ENCODE results near the gene SHISA4. TPM values are rescaled to one million over a fixed set of nuclear protein-coding genes. Genes with fewer than 3 reads are reported as not detected.
A peak's percentile ranks its signal among the peaks of the same experiment; 100 is the strongest.

Gene SHISA4
- total RNA-seq, 1 experiment from 2014 or later: 6.3 TPM

DNA sequence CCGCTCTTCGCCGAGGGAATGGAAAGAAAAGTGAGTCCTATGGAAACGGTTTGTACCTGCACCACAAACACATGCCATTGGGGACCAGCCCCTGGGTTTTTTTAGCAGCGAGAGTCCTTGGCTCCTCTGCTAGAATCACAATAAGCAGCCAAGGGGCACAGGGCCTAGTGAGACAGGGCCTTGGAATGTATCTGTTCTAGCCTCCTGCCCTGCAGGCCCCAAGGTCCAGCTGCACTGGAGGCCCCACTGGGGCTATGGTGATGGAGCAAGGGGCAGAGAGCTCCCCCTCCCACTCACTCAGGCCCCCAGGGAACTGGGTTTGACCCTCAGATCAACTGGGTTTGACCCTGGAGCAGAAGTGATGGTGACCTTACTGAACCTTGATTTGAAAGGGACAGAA lies 14.4 kb downstream of the SHISA4 start (continued):
- TF ChIP-seq, protein P1, sequence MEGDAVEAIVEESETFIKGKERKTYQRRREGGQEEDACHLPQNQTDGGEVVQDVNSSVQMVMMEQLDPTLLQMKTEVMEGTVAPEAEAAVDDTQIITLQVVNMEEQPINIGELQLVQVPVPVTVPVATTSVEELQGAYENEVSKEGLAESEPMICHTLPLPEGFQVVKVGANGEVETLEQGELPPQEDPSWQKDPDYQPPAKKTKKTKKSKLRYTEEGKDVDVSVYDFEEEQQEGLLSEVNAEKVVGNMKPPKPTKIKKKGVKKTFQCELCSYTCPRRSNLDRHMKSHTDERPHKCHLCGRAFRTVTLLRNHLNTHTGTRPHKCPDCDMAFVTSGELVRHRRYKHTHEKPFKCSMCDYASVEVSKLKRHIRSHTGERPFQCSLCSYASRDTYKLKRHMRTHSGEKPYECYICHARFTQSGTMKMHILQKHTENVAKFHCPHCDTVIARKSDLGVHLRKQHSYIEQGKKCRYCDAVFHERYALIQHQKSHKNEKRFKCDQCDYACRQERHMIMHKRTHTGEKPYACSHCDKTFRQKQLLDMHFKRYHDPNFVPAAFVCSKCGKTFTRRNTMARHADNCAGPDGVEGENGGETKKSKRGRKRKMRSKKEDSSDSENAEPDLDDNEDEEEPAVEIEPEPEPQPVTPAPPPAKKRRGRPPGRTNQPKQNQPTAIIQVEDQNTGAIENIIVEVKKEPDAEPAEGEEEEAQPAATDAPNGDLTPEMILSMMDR (IDR thresholded peaks at IDR 0.05): no peak
- TF ChIP-seq NR2C2 (CRISPR knock-in tag; IDR thresholded peaks at IDR 0.05): no peak
- TF ChIP-seq, protein P2, sequence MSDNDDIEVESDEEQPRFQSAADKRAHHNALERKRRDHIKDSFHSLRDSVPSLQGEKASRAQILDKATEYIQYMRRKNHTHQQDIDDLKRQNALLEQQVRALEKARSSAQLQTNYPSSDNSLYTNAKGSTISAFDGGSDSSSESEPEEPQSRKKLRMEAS (CRISPR knock-in tag; IDR thresholded peaks at IDR 0.05): no peak
- TF ChIP-seq, protein P3, sequence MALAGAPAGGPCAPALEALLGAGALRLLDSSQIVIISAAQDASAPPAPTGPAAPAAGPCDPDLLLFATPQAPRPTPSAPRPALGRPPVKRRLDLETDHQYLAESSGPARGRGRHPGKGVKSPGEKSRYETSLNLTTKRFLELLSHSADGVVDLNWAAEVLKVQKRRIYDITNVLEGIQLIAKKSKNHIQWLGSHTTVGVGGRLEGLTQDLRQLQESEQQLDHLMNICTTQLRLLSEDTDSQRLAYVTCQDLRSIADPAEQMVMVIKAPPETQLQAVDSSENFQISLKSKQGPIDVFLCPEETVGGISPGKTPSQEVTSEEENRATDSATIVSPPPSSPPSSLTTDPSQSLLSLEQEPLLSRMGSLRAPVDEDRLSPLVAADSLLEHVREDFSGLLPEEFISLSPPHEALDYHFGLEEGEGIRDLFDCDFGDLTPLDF (CRISPR knock-in tag; IDR thresholded peaks at IDR 0.05): no peak
- no peak for TF ChIP-seq CREB1 (CRISPR knock-in tag; IDR thresholded peaks at IDR 0.05)

DNA sequence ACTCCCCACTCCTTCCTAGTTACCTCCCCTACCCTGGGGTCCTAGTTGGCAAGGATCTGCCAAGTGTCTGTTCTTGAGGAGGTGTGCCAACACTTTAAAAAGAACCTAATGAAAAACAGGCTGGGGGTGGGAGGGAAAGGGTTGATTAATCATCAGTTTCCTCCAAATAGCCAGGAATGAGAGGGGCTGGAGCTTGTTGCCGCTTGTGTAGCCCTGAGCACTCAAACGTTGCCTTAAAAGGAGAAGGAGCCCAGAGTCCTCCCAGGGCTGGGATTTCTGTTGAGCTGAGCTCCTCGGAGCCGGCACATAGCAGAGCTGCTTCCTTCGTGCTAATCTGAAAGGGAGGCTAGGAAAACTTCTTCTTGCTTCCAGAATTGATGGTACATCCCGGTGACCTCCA lies 15.9 kb downstream of the SHISA4 start:
- ATAC-seq (peak; percentile 80), DNase-seq (ENCODE audit: low spot score) (no peak)
- H3K4me3 Mint-ChIP-seq: no peak overlapping the region
- no peaks in the 10 kb centered on the region for H3K9me3 Mint-ChIP-seq
- H3K4me1 Mint-ChIP-seq: no peaks in the 10 kb centered on the region
- H3K27ac Mint-ChIP-seq: 0 out of 2 replicates have a peak overlapping the region, but pooled peaks have one; percentile 48
- ChIA-PET POLR2A (interaction anchor here (0.6 to 1.1 kb wide), 2 partner anchors 9 to 37 kb away, joined by 3 to 4 read pairs; no protein-coding TSS in a partner anchor), CTCF (interaction anchor here (0.5 to 1.6 kb wide), 4 partner anchors 9 to 193 kb away, joined by 3 to 13 read pairs (median 3); partner anchors contain the start of gene ELF3)
- TF ChIP-seq ZNF219 (CRISPR knock-in tag; IDR thresholded peaks at IDR 0.05; ENCODE audit: borderline replicate concordance) (no peak), NFYB (CRISPR knock-in tag; conservative IDR thresholded peaks at IDR 0.05; ENCODE audit: low read depth) (no peak), JAZF1 (CRISPR knock-in tag; IDR thresholded peaks at IDR 0.05) (no peak), NR1H2 (CRISPR knock-in tag; IDR thresholded peaks at IDR 0.05) (no peak), CBFB (CRISPR knock-in tag; IDR thresholded peaks at IDR 0.05; ENCODE audit: low read depth) (no peak), ZBTB21 (CRISPR knock-in tag; IDR thresholded peaks at IDR 0.05; ENCODE audit: borderline replicate concordance) (no peak), NR3C1 (CRISPR knock-in tag; conservative IDR thresholded peaks at IDR 0.05; ENCODE audit: low read depth) (no peak), ZNF423 (CRISPR knock-in tag; IDR thresholded peaks at IDR 0.05) (no peak), ZNF416 (CRISPR knock-in tag; IDR thresholded peaks at IDR 0.05) (no peak), CREB1 (CRISPR knock-in tag; IDR thresholded peaks at IDR 0.05) (no peak), MXD4 (CRISPR knock-in tag; IDR thresholded peaks at IDR 0.05; ENCODE audit: borderline replicate concordance) (no peak), JUN (CRISPR knock-in tag; IDR thresholded peaks at IDR 0.05) (no peak), ZNF138 (CRISPR knock-in tag; conservative IDR thresholded peaks at IDR 0.05) (no peak), HMGA2 (CRISPR knock-in tag; IDR thresholded peaks at IDR 0.05) (no peak), FOXP1 (CRISPR knock-in tag; IDR thresholded peaks at IDR 0.05; ENCODE audit: borderline replicate concordance) (no peak)
- TF ChIP-seq, protein P4, sequence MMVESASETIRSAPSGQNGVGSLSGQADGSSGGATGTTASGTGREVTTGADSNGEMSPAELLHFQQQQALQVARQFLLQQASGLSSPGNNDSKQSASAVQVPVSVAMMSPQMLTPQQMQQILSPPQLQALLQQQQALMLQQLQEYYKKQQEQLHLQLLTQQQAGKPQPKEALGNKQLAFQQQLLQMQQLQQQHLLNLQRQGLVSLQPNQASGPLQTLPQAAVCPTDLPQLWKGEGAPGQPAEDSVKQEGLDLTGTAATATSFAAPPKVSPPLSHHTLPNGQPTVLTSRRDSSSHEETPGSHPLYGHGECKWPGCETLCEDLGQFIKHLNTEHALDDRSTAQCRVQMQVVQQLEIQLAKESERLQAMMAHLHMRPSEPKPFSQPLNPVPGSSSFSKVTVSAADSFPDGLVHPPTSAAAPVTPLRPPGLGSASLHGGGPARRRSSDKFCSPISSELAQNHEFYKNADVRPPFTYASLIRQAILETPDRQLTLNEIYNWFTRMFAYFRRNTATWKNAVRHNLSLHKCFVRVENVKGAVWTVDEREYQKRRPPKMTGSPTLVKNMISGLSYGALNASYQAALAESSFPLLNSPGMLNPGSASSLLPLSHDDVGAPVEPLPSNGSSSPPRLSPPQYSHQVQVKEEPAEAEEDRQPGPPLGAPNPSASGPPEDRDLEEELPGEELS (CRISPR knock-in tag; IDR thresholded peaks at IDR 0.05): no peak
- TF ChIP-seq, protein P2 (CRISPR knock-in tag; IDR thresholded peaks at IDR 0.05): no peak
- TF ChIP-seq, protein P5, sequence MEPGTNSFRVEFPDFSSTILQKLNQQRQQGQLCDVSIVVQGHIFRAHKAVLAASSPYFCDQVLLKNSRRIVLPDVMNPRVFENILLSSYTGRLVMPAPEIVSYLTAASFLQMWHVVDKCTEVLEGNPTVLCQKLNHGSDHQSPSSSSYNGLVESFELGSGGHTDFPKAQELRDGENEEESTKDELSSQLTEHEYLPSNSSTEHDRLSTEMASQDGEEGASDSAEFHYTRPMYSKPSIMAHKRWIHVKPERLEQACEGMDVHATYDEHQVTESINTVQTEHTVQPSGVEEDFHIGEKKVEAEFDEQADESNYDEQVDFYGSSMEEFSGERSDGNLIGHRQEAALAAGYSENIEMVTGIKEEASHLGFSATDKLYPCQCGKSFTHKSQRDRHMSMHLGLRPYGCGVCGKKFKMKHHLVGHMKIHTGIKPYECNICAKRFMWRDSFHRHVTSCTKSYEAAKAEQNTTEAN (CRISPR knock-in tag; IDR thresholded peaks at IDR 0.05): no peak
- TF ChIP-seq, protein P6, sequence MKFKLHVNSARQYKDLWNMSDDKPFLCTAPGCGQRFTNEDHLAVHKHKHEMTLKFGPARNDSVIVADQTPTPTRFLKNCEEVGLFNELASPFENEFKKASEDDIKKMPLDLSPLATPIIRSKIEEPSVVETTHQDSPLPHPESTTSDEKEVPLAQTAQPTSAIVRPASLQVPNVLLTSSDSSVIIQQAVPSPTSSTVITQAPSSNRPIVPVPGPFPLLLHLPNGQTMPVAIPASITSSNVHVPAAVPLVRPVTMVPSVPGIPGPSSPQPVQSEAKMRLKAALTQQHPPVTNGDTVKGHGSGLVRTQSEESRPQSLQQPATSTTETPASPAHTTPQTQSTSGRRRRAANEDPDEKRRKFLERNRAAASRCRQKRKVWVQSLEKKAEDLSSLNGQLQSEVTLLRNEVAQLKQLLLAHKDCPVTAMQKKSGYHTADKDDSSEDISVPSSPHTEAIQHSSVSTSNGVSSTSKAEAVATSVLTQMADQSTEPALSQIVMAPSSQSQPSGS (CRISPR knock-in tag; IDR thresholded peaks at IDR 0.05; ENCODE audit: borderline replicate concordance, low read depth): no peak
- TF ChIP-seq, protein P7, sequence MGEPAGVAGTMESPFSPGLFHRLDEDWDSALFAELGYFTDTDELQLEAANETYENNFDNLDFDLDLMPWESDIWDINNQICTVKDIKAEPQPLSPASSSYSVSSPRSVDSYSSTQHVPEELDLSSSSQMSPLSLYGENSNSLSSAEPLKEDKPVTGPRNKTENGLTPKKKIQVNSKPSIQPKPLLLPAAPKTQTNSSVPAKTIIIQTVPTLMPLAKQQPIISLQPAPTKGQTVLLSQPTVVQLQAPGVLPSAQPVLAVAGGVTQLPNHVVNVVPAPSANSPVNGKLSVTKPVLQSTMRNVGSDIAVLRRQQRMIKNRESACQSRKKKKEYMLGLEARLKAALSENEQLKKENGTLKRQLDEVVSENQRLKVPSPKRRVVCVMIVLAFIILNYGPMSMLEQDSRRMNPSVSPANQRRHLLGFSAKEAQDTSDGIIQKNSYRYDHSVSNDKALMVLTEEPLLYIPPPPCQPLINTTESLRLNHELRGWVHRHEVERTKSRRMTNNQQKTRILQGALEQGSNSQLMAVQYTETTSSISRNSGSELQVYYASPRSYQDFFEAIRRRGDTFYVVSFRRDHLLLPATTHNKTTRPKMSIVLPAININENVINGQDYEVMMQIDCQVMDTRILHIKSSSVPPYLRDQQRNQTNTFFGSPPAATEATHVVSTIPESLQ (CRISPR knock-in tag; IDR thresholded peaks at IDR 0.05): no peak
- H3K36me3 Mint-ChIP-seq: no peaks in the 10 kb centered on the region
- H3K27me3 Mint-ChIP-seq (ENCODE audit: low read depth): no peaks in the 10 kb centered on the region; the same call in 1 of the 2 replicates
